VCaP (cell line): ENCODE data around the gene CTNNA2.

Source experiments
- H3K27ac ChIP-seq: fragments of 450-650 bp; 2 replicates; pipeline ENCODE4 v1.5.1; 2017
- CTCF ChIP-seq: fragments of 450-650 bp; conservative IDR thresholded peaks from 2 replicates; pipeline ENCODE4 v1.5.1; 2017; ENCODE audit warnings: mild to moderate bottlenecking, moderate library complexity

CTNNA2 gene

GRCh38 chr2:80302001-80302313 is 789.1 kb downstream of the CTNNA2 start:
- H3K27ac ChIP-seq = no peak overlapping the region
- TF ChIP-seq CTCF = no peak

GRCh38 chr2:80302314-80303005 is 789.6 kb downstream of the CTNNA2 start:
- TF ChIP-seq CTCF = no peak
- H3K27ac ChIP-seq = no peak overlapping the region

GRCh38 chr2:80303006-80303908 is 790.4 kb downstream of the CTNNA2 start:
- TF ChIP-seq CTCF = no peak
- no peak overlapping the region for H3K27ac ChIP-seq

- no peak for TF ChIP-seq CTCF
- H3K27ac ChIP-seq = no peak within 1 kb of the TSS
Measured at GRCh38 chr2:80303909-80304837, 791.3 kb downstream of the CTNNA2 start, which contains the start of gene LRRTM1. Gene LRRTM1 (minus strand): TSS chr2:80304752. CDS start chr2:80303819, 933 bp downstream.

GRCh38 chr2:80311304-80311703 is 798.5 kb downstream of the CTNNA2 start:
- no peak for TF ChIP-seq CTCF
- H3K27ac ChIP-seq = no peak overlapping the region

GRCh38 chr2:80312282-80312839 is 799.5 kb downstream of the CTNNA2 start:
- TF ChIP-seq CTCF = no peak
- no peak overlapping the region for H3K27ac ChIP-seq
